ENCODE results near the gene TWIST2. TPM values are rescaled to one million over a fixed set of nuclear protein-coding genes. Genes with fewer than 3 reads are reported as not detected.
A peak's percentile ranks its signal among the peaks of the same experiment; 100 is the strongest.

Gene TWIST2
- total RNA-seq, 2 donors from 2014 or later = 1.9 TPM; not detected in 1

GRCh38 chr2:238870261-238870660 lies 22.4 kb downstream of the TWIST2 start:
- no peaks in the 10 kb centered on the region for H3K9me3 ChIP-seq (ENCODE audit: control insufficient read depth, low read length)
- DNase-seq = peak; percentile 10
- no peaks in the 10 kb centered on the region for H3K36me3 ChIP-seq (ENCODE audit: control insufficient read depth, insufficient read depth, low read length)
- no peaks in the 10 kb centered on the region for H3K27me3 Mint-ChIP-seq (ENCODE audit: insufficient read depth)
- H3K27ac Mint-ChIP-seq = no peak overlapping the region
- 90% methylated on average over 3 of the region's 3 CpGs; no CpG with 5 or more reads in 1 of the 2 experiments for WGBS, 2 experiments (ENCODE audit: insufficient coverage in 1 of 2, insufficient read length in 1 of 2)
- TF ChIP-seq, protein P1, sequence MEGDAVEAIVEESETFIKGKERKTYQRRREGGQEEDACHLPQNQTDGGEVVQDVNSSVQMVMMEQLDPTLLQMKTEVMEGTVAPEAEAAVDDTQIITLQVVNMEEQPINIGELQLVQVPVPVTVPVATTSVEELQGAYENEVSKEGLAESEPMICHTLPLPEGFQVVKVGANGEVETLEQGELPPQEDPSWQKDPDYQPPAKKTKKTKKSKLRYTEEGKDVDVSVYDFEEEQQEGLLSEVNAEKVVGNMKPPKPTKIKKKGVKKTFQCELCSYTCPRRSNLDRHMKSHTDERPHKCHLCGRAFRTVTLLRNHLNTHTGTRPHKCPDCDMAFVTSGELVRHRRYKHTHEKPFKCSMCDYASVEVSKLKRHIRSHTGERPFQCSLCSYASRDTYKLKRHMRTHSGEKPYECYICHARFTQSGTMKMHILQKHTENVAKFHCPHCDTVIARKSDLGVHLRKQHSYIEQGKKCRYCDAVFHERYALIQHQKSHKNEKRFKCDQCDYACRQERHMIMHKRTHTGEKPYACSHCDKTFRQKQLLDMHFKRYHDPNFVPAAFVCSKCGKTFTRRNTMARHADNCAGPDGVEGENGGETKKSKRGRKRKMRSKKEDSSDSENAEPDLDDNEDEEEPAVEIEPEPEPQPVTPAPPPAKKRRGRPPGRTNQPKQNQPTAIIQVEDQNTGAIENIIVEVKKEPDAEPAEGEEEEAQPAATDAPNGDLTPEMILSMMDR (conservative IDR thresholded peaks at IDR 0.05) = no peak
- H3K27me3 ChIP-seq (ENCODE audit: control insufficient read depth, insufficient read depth, low read length, poor library complexity, severe bottlenecking) = no peaks in the 10 kb centered on the region
- no peak overlapping the region for H3K27ac ChIP-seq (ENCODE audit: low read depth, low read length)
- H3K4me3 ChIP-seq (ENCODE audit: low read length) = no peak overlapping the region
- H3K36me3 Mint-ChIP-seq (ENCODE audit: low read depth) = no peaks in the 10 kb centered on the region
- H3K9me3 Mint-ChIP-seq = peaks cover 1% of the 10 kb centered on the region
- no peak overlapping the region for H3K4me3 Mint-ChIP-seq
- peaks cover 3% of the 10 kb centered on the region for H3K4me1 ChIP-seq (ENCODE audit: control insufficient read depth, insufficient read depth, low read length)
- no peak overlapping the region for H3K9ac ChIP-seq (ENCODE audit: extremely low read depth, low read length, poor library complexity, severe bottlenecking)
- peaks cover 7% of the 10 kb centered on the region for H3K4me1 Mint-ChIP-seq

DNA sequence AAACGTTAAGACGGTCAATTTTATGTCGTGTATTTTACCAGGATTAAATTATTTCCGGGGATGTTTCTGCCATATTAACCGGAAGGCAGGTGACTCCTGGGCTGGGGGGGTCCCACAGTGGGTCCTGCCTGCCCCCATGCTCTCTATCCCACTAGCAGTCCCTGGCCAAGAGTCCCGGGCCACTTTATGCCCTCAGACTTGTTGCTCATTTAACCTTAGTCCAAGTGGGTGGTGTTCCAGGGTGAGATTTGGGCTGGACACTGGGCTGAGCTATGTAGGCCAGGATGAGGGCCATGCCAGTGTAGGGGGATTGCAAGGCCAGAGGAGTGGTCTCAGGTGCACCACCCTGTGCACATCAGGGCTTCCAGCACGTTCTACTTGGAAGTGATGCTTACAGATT lies 24.1 kb downstream of the TWIST2 start:
- Mint-ChIP-seq H3K9me3 (peaks cover 1% of the 10 kb centered on the region), H3K27me3 (ENCODE audit: insufficient read depth) (no peaks in the 10 kb centered on the region), H3K36me3 (ENCODE audit: low read depth) (no peaks in the 10 kb centered on the region), H3K4me1 (peaks cover 7% of the 10 kb centered on the region), H3K4me3 (no peak overlapping the region), H3K27ac (no peak overlapping the region)
- H3K4me3 ChIP-seq (ENCODE audit: low read length) = no peak overlapping the region
- TF ChIP-seq, protein P1 (conservative IDR thresholded peaks at IDR 0.05) = no peak
- peaks cover 3% of the 10 kb centered on the region for H3K4me1 ChIP-seq (ENCODE audit: control insufficient read depth, insufficient read depth, low read length)
- peak; percentile 18 for DNase-seq
- no peaks in the 10 kb centered on the region for H3K27me3 ChIP-seq (ENCODE audit: control insufficient read depth, insufficient read depth, low read length, poor library complexity, severe bottlenecking)
- no peaks in the 10 kb centered on the region for H3K36me3 ChIP-seq (ENCODE audit: control insufficient read depth, insufficient read depth, low read length)
- no peaks in the 10 kb centered on the region for H3K9me3 ChIP-seq (ENCODE audit: control insufficient read depth, low read length)
- WGBS, 2 experiments (ENCODE audit: insufficient coverage in 1 of 2, insufficient read length in 1 of 2) = 86 to 87% methylated on average over 7 of the region's 7 CpGs
- no peak overlapping the region for H3K9ac ChIP-seq (ENCODE audit: extremely low read depth, low read length, poor library complexity, severe bottlenecking)
- no peak overlapping the region for H3K27ac ChIP-seq (ENCODE audit: low read depth, low read length)

- H3K27ac ChIP-seq (ENCODE audit: low read depth, low read length) = no peak overlapping the region
- H3K36me3 ChIP-seq (ENCODE audit: control insufficient read depth, insufficient read depth, low read length) = no peaks in the 10 kb centered on the region
- Mint-ChIP-seq H3K27ac (no peak overlapping the region), H3K9me3 (peaks cover 1% of the 10 kb centered on the region), H3K4me3 (no peak overlapping the region), H3K36me3 (ENCODE audit: low read depth) (no peaks in the 10 kb centered on the region), H3K4me1 (peaks cover 7% of the 10 kb centered on the region), H3K27me3 (ENCODE audit: insufficient read depth) (no peaks in the 10 kb centered on the region)
- H3K27me3 ChIP-seq (ENCODE audit: control insufficient read depth, insufficient read depth, low read length, poor library complexity, severe bottlenecking) = no peaks in the 10 kb centered on the region
- no peak overlapping the region for H3K4me3 ChIP-seq (ENCODE audit: low read length)
- peaks cover 3% of the 10 kb centered on the region for H3K4me1 ChIP-seq (ENCODE audit: control insufficient read depth, insufficient read depth, low read length)
- no peak overlapping the region for H3K9ac ChIP-seq (ENCODE audit: extremely low read depth, low read length, poor library complexity, severe bottlenecking)
- DNase-seq = peak; percentile 69
- TF ChIP-seq, protein P1 (conservative IDR thresholded peaks at IDR 0.05) = no peak
- no peaks in the 10 kb centered on the region for H3K9me3 ChIP-seq (ENCODE audit: control insufficient read depth, low read length)
- WGBS, 2 experiments (ENCODE audit: insufficient coverage in 1 of 2, insufficient read length in 1 of 2) = 87 to 95% methylated on average over 9 to 13 of the region's 13 CpGs
Observed at GRCh38 chr2:238872628-238873380, 24.9 kb downstream of the TWIST2 start.

Data from endodermal cell (in vitro differentiated cells).